ENCODE results near the gene MRM2.

Gene MRM2

DNA sequence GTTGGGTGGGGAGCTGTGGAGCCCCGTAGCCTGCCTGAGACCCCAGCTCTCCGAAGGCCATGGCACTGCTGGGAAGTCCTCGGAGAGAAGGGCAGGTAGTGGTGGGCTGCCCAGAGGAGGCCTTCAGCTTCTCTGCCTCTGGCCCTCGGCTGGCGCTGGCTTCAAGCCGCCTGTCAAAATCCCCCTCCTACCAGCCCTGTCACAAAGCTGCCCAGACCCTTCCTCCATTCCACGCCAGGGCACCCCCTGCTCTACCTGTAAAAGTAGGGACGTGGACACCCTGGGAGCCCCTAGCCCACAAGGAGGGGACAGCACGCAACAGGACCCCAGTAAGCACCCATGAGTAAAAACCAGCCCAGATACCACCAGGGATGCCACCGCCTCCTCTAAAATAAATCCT is 40.9 kb downstream of the MRM2 start:
- TF ChIP-seq, protein P1, sequence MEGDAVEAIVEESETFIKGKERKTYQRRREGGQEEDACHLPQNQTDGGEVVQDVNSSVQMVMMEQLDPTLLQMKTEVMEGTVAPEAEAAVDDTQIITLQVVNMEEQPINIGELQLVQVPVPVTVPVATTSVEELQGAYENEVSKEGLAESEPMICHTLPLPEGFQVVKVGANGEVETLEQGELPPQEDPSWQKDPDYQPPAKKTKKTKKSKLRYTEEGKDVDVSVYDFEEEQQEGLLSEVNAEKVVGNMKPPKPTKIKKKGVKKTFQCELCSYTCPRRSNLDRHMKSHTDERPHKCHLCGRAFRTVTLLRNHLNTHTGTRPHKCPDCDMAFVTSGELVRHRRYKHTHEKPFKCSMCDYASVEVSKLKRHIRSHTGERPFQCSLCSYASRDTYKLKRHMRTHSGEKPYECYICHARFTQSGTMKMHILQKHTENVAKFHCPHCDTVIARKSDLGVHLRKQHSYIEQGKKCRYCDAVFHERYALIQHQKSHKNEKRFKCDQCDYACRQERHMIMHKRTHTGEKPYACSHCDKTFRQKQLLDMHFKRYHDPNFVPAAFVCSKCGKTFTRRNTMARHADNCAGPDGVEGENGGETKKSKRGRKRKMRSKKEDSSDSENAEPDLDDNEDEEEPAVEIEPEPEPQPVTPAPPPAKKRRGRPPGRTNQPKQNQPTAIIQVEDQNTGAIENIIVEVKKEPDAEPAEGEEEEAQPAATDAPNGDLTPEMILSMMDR (IDR thresholded peaks at IDR 0.05; ENCODE audit: low read depth, low read length), result no peak
- no peak for DNase-seq (ENCODE audit: low read depth in 2 of 2)
- H3K4me3 ChIP-seq (replicated peaks in 1 of 2; ENCODE audit: low read depth in 2 of 2, low read length in 2 of 2), result no peak overlapping the region

DNA sequence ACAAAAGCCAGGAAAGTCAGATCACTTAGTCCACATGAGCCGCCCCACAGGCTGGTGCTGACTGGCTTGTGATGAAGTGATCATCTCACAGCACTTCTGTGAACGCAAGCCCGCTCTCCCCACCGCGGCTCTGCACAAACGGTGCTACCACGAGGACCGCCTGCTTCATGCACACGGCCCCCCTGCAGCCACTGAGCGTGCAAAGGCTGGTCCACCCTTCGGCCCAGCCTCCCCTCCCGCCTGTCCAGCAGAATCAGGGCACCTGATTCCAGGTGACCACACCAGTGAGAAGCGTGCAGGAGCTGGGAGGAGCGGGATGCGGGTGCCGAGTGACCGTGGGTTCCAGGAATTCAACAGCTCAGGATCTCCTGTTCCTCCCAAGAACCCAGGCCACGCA is 41.4 kb downstream of the MRM2 start:
- H3K4me3 ChIP-seq (replicated peaks in 1 of 2; ENCODE audit: low read depth in 2 of 2, low read length in 2 of 2), result no peak overlapping the region
- TF ChIP-seq, protein P1 (IDR thresholded peaks at IDR 0.05; ENCODE audit: low read depth, low read length), result no peak
- DNase-seq (ENCODE audit: low read depth in 2 of 2), result no peak

DNA sequence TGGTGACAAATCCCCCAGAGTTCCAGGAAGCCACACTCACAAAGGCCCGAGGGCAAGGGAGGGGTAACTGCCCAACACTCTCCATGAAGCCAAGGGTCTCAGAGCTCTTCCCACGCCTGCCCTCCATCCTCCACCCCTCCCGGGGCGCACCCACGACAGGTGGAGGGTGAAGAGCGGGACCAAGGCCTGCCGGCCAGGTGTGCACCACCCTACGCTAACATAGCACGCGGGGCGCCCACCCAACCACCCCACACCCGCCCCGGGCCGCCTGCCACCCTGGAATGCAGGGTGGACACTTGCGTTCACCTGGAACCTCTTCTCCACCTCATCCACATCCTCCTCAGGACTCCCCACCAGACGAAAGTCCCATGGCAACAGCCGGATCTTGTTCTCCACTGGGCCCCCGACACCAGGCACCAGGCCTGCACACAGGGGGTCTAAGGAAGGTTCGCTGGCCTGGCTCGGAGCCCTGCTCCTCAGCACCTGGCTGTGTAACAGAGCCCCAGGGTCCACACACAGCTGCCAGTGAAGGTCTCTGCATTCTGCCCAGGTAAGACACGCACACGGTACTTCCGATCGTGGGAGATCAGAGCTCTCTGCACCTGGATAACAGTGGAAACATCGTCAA is 41.9 kb downstream of the MRM2 start:
- no peak overlapping the region for H3K4me3 ChIP-seq (replicated peaks in 1 of 2; ENCODE audit: low read depth in 2 of 2, low read length in 2 of 2)
- no peak for DNase-seq (ENCODE audit: low read depth in 2 of 2)
- TF ChIP-seq, protein P1 (IDR thresholded peaks at IDR 0.05; ENCODE audit: low read depth, low read length), result no peak

DNA sequence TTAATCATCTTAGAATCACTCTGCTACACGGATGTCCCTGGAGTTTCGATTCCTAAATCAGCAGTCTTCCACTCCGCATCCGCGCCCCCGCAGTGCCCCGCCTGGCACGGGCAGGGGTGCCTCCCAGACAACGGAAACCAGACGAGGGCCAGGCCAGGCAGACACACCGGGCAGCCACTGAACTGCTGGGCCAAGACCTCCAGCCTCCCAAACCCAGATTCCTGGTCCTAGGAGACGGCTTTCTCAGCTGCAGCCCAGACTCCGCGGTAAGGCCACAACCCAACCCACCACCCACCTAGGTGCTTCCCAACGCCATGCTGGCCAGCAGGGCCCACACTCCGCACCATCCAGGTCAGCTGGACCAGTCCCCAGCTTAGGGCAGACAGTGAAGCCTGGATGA is 42.5 kb downstream of the MRM2 start:
- no peak for DNase-seq (ENCODE audit: low read depth in 2 of 2)
- no peak overlapping the region for H3K4me3 ChIP-seq (replicated peaks in 1 of 2; ENCODE audit: low read depth in 2 of 2, low read length in 2 of 2)
- TF ChIP-seq, protein P1 (IDR thresholded peaks at IDR 0.05; ENCODE audit: low read depth, low read length), result no peak

DNA sequence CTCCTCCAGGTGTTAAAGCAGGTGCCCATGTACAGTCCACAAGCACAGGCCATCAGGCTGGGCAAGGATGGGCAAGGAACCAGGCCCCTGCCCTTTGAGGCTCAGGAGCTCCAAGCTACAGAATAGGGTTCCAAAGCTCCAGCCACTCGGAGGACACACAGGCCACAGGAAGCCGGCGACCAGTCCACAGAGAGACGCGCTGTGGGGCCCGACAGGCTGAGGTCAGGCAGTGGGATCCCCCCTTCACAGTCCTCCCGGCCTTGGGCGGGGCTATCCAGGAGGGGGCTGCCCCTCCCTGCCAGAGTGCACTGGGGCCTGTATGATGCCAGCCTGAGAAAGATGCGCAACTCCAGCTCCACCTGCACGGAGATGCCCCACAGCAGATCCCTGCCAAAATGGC is 43.2 kb downstream of the MRM2 start:
- TF ChIP-seq, protein P1 (IDR thresholded peaks at IDR 0.05; ENCODE audit: low read depth, low read length), result no peak
- no peak for DNase-seq (ENCODE audit: low read depth in 2 of 2)
- H3K4me3 ChIP-seq (replicated peaks in 1 of 2; ENCODE audit: low read depth in 2 of 2, low read length in 2 of 2), result no peak overlapping the region

DNA sequence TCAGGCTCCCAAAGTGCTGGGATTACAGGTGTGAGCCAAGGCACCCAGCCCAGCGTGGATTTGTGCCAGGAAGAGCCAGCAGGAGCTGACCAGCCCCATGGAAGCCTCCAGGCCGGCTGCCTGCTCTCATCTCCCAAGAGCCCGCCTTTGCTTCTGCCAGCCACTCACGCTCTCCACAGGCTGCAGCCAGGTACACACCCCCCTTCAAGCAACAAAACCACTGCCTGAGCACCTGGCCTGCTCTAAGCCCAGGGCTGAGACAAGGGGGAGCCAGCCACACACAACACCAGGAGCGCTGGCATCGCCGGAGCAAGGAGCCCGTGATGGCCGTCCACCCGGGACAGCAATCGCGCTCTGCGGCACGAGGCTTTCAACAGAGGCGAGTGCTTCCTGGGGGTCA is 43.8 kb downstream of the MRM2 start:
- H3K4me3 ChIP-seq (replicated peaks in 1 of 2; ENCODE audit: low read depth in 2 of 2, low read length in 2 of 2), result no peak overlapping the region
- TF ChIP-seq, protein P1 (IDR thresholded peaks at IDR 0.05; ENCODE audit: low read depth, low read length), result no peak
- DNase-seq (ENCODE audit: low read depth in 2 of 2), result no peak

All from cardiac fibroblast (primary cell).